Naive B cell (primary cell): Measurements from ENCODE around the gene RTN4R. TPM values are rescaled to one million over a fixed set of nuclear protein-coding genes. Genes with fewer than 3 reads are reported as not detected.
"Not testable (repeated sequence)": the region's sequence is repeated elsewhere in the genome, so short reads cannot be mapped to it uniquely, and the experiment has no call there.

Experiments used
- ATAC-seq, 2 donors: fragments of 150-1000 bp; cut with Tn5 transposase; 2 replicates each; pipeline ENCODE4 v1.10.0; 2021; ENCODE audit warnings: low read depth in 2 of 2, mild to moderate bottlenecking in 2 of 2, moderate library complexity in 2 of 2
- DNase-seq: peaks from one replicate; pipeline ENCODE4 v3.0.0; 2022
- H3K27ac Mint-ChIP-seq, 6 donors: one replicate each; pipeline ENCODE4 v1.8.0; 2020 to 2022; ENCODE audit warnings: mild to moderate bottlenecking in 6 of 6, mixed read lengths in 6 of 6, moderate library complexity in 5 of 6, inconsistent platforms in 2 of 6
- H3K27me3 Mint-ChIP-seq, 3 donors: one replicate each; pipeline ENCODE4 v1.8.0; 2021 to 2022; ENCODE audit warnings: mixed read lengths in 3 of 3, mild to moderate bottlenecking in 1 of 3
- H3K36me3 Mint-ChIP-seq, 2 donors: one replicate each; pipeline ENCODE4 v1.8.0; 2020 to 2022; ENCODE audit warnings: mixed read lengths in 2 of 2, inconsistent platforms in 1 of 2, mild to moderate bottlenecking in 1 of 2
- H3K4me1 Mint-ChIP-seq, 3 donors: one replicate each; pipeline ENCODE4 v1.8.0; 2020 to 2022; ENCODE audit warnings: mixed read lengths in 3 of 3, inconsistent platforms in 1 of 3, mild to moderate bottlenecking in 1 of 3, moderate library complexity in 1 of 3
- H3K4me3 Mint-ChIP-seq, 8 donors: one replicate each; pipeline ENCODE4 v1.8.0; 2020 to 2022; ENCODE audit warnings: mild to moderate bottlenecking in 8 of 8, mixed read lengths in 8 of 8, moderate library complexity in 8 of 8, inconsistent platforms in 2 of 8
- H3K9me3 Mint-ChIP-seq, 7 donors: one replicate each; pipeline ENCODE4 v1.8.0; 2020 to 2022; ENCODE audit warnings: mixed read lengths in 7 of 7, mild to moderate bottlenecking in 5 of 7, inconsistent platforms in 2 of 7, moderate library complexity in 1 of 7
- polyA plus RNA-seq, 6 donors: library from polyadenylated mRNA; unstranded; fragments of 300-500 nt; fragmentation: Illumina TruSeq; gene quantifications; one replicate each; pipeline ENCODE4 v1.2.3, GENCODE V29; 2021; ENCODE audit warnings: low read depth in 6 of 6

RTN4R gene
- polyA plus RNA-seq, 6 donors from 2014 or later, result not detected

DNA sequence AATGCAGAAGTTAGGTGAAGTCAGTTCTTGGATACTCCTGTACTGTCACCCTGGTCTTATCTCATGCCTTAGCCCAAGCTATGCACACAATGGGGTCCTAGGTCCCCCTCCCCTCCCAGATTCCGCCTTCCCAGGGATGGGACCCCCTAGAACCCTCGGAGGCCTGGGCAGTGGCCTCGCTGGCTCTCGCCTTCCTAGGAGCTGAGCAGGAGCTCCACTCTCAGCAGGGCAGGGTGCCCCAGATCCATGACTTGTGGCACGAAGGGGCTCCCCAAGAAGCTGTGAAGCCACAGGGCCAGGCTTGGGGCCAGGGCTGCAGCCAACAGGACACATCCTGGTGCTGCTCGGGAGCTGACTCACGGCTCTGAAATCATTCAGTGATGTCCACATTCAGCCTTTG lies 42.1 kb upstream of the RTN4R start:
- not testable (repeated sequence) for H3K9me3 Mint-ChIP-seq

GRCh38 chr22:20308806-20309650 lies 40.9 kb upstream of the RTN4R start:
- H3K36me3 Mint-ChIP-seq, H3K27me3 Mint-ChIP-seq, H3K27ac Mint-ChIP-seq, H3K9me3 Mint-ChIP-seq, ATAC-seq, H3K4me3 Mint-ChIP-seq, DNase-seq, H3K4me1 Mint-ChIP-seq: not testable (repeated sequence)

More for the DNA sequence above, 42.1 kb upstream of the RTN4R start:
- DNase-seq, H3K36me3 Mint-ChIP-seq, H3K4me1 Mint-ChIP-seq, H3K27me3 Mint-ChIP-seq, ATAC-seq, H3K27ac Mint-ChIP-seq, H3K4me3 Mint-ChIP-seq: not testable (repeated sequence)

DNA sequence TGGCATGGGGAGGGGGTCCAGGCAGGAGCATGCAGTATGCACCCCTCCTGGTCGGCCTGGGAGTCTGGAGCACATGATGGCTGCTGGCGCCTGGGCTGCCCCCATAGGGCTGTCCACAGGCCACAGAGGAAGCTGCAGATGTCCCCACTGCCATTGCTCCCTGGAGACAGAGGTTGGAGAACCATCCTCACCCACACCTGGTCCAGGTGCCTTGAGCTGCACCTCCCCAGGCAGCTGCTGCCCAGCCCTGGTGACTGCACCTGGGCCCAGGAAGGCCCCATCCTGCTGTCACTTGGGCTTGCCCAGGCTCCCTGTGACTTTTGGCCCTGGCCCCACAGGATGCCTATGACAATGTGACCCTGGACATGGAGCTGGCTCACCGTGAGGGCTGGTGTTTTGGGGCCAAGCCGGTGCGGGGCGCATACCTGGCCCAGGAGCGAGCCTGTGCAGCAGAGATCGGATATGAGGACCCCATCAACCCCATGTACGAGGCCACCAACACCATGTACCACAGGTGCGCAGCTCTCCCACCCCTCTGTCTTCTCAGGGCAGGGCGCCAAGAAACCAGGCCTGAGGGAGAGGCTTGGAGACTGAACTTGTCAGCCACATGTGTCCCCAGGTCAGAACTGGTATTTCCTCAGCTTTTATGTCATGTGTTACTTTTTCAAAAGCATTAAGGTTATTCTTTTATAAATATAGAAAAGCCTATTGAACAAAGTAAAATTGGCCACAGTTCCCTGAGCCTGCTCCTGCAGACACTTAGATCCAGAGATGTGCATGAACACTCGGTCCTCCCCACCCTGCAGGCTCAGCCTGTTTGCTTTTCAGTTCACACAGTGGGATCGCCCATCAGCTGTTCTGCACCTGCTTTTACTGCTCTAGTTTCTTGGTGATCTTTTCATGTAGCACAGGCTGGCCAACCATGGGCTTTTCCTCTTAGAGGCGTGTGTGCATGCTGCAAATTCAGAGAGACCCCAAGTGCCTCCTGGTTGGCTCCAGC lies 39.6 kb upstream of the RTN4R start:
- H3K27ac Mint-ChIP-seq, H3K4me3 Mint-ChIP-seq, ATAC-seq, H3K27me3 Mint-ChIP-seq, DNase-seq, H3K4me1 Mint-ChIP-seq, H3K36me3 Mint-ChIP-seq, H3K9me3 Mint-ChIP-seq: not testable (repeated sequence)

DNA sequence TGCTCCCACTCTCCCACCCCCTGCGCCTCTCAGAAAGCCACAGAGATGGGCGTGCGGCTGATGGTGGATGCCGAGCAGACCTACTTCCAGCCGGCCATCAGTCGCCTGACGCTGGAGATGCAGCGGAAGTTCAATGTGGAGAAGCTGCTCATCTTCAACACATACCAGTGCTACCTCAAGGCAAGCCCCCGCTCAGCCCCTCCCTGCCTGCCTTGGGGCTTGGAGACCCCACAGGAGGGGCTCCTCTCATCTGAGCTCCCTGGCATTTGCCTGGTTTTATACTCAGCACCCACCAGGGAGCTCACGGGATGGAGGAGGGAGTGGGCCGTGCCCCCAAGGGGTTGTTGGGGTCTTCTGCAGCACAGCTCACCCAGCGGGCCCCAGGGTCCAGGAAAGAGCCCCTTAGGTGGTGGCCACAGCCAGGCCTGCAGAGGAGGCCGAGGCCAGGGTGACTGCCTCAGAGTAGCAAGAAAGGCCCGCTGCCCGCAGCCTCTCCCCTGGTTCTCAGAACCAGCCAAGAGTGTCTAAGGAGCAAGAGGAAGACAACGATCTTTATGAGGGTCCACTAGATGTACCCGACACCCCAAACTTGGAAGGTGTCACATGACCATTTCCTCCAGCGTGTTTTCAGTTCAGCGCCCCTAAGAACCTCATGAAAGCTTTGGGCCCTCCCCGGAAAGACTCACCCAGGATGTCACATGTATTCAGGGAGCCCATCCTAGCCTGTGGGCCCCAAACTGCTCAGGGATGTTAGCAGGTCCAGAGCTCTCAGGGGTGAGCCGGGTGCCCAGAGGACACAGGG lies 38.7 kb upstream of the RTN4R start:
- H3K4me3 Mint-ChIP-seq, H3K9me3 Mint-ChIP-seq, ATAC-seq, H3K27ac Mint-ChIP-seq, DNase-seq, H3K4me1 Mint-ChIP-seq, H3K36me3 Mint-ChIP-seq: not testable (repeated sequence)
- H3K27me3 Mint-ChIP-seq, result peaks cover 0 to 12% (median 5%) of the 10 kb centered on the region in 3 donors

DNA sequence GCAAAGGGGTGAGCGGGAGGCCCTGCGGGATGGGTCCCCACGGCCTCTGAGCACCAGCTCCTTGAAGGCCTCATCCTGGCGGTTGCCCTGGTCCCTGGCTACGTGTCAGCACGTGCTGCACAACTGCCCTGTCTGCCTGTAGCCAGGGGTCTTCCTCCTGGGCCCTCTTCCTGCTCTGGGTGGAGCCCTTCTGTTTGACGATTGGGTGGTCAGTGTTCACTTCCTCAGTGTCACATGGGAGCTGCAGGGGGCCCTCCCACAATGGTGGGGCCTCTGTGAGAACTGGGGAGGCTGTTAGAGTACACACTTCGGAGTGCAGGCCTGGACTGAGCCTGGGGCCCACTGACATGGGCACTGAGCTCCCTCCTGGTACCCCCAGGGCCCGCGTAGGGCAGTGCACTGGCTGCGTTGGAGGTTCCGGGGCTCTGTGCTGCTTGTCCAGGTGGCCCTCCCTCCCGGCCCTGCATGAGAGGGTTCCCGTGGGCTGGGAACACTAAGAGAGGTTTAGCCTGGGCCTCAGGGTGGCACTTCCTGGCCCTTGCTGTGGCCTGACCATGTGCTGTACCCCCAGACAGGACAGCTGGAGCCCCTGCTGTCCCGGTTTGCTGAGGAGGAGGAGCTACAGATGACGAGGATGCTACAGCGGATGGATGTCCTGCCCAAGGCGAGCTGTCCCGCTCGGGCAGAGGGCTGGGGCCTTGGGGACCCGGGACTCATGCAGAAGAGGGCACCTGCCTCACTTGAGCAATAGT lies 38.0 kb upstream of the RTN4R start:
- Mint-ChIP-seq H3K9me3 (no peaks in the 10 kb centered on the region), H3K27me3 (peaks cover 0 to 12% (median 5%) of the 10 kb centered on the region in 3 donors), H3K36me3 (no peaks in the 10 kb centered on the region), H3K4me3 (no peak overlapping the region), H3K27ac (no peak overlapping the region), H3K4me1 (peaks cover 0 to 1% (median 0%) of the 10 kb centered on the region in 3 donors)
- ATAC-seq (no peak), DNase-seq (no peak)

DNA sequence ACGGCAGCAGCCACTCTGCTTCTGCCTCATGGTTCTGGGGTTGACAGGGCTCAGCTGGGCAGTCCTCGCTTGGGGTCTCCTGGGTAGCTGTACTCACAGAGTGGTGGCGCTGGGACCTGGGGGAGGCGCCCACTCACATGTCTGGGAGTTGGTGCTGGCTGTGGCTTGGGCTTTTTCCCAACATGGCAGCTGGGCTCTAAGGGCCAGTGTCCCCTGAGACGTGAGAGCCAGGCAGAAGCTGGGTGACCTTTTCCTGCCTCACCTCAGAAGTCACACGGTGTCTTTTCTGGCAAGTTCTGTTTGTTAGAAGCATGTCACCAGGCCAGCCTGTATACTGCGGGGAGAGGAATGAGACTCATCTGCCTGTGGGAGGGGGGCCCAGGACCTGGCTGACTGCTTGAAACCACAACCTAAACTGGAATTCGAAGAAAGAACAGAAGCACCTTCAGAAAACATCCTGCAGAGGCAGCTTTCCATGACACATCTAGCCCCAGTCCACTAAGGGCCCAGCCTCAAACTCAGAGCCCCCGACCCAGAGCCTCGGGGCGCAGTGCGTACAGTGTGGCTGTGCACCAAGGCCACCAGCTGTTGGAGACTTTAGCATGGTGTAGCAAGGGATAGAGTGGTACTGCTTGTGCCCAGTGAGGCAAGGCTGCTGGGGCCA lies 37.2 kb upstream of the RTN4R start:
- ATAC-seq, H3K4me3 Mint-ChIP-seq, H3K9me3 Mint-ChIP-seq, H3K4me1 Mint-ChIP-seq, DNase-seq, H3K27ac Mint-ChIP-seq, H3K36me3 Mint-ChIP-seq: not testable (repeated sequence)
- peaks cover 0 to 16% (median 5%) of the 10 kb centered on the region in 3 donors for H3K27me3 Mint-ChIP-seq

DNA sequence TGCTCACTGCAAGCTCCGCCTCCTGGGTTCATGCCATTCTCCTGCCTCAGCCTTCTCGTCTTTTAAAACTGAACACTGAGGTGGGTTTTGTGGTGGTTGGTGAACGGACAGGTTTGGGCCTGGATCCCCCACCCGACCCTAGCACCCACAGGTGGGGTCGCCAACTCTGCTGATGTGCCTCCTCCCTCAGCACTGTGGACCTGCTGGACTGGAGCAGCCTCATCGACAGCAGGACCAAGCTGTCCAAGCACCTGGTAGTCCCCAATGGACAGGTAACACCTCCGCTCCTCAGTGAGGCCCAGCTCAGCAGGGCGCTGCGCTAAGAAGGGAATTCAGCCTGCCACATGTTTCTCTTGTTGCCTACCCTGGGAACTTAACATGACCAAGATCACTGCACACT lies 36.5 kb upstream of the RTN4R start:
- ATAC-seq (no peak), DNase-seq (no peak)
- peaks cover 0 to 11% (median 4%) of the 10 kb centered on the region in 3 donors for H3K4me1 Mint-ChIP-seq
- no peaks in the 10 kb centered on the region for H3K36me3 Mint-ChIP-seq
- H3K27ac Mint-ChIP-seq, result no peak overlapping the region
- H3K4me3 Mint-ChIP-seq, result no peak overlapping the region
- no peaks in the 10 kb centered on the region for H3K9me3 Mint-ChIP-seq
- peaks cover 0 to 16% (median 5%) of the 10 kb centered on the region in 3 donors for H3K27me3 Mint-ChIP-seq

DNA sequence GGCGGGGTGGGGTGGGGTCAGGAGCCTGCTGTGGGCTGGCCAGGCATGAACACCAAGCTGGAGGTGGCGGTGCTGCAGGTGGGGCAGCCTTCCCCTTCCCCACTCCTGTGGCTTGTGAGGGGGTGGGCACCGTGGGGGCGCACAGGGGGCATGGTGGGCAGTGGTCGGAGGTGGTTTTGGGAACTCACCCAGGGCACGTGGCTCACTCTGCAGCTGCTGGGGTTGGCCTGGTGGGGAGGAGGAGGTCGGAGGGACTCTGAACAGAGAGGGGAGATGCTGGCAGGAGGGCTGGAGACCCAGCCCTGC lies 35.1 kb upstream of the RTN4R start:
- H3K27me3 Mint-ChIP-seq, result peaks cover 0 to 16% (median 5%) of the 10 kb centered on the region in 3 donors
- H3K36me3 Mint-ChIP-seq, DNase-seq, H3K27ac Mint-ChIP-seq, ATAC-seq, H3K4me3 Mint-ChIP-seq, H3K9me3 Mint-ChIP-seq: not testable (repeated sequence)
- peaks cover 2 to 11% (median 7%) of the 10 kb centered on the region in 3 donors for H3K4me1 Mint-ChIP-seq

DNA sequence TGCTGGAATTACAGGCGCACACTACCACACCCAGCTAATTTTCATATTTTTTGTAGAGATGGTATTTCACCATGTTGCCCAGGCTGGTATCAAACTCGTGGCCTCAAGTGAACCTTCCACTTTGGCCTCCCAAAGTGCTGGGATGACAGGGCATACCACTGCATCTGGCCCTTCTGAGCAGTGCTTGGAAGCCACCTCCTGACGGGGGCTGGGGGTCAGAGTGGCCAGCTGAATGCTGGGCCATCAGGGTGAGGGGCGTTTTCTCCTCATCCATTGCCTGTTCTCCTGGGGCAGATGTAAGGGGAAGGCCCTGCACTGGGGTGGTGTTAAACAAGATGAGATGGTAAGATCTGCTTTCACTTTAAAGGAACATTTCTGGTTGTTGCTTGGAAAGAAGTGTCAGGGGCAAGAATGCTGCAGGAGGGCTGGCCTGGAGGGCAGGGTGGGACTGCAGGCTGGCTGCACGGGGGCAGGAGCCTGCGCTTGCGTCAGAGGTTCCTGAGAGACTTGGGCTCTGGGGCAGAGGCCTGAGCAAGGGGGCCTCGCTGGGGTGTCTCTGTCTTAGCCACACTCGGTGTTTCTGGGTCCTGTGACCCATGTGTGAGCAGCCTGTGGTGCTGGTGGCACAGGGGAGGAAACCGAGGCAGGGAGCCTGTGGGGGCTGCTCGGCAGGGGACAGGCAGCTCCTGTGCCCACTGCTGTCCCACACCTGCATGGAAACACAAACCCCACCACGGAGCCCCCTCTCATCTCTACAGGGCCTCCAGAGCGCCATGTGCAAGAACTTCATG lies 34.5 kb upstream of the RTN4R start:
- Mint-ChIP-seq H3K27me3 (peaks cover 0 to 16% (median 5%) of the 10 kb centered on the region in 3 donors), H3K4me3 (peak overlapping the region in 1 of 8 donors; percentile 29), H3K36me3 (no peaks in the 10 kb centered on the region), H3K4me1 (peaks cover 6 to 14% (median 11%) of the 10 kb centered on the region in 3 donors), H3K27ac (no peak overlapping the region), H3K9me3 (no peaks in the 10 kb centered on the region)
- DNase-seq (no peak), ATAC-seq (no peak)

DNA sequence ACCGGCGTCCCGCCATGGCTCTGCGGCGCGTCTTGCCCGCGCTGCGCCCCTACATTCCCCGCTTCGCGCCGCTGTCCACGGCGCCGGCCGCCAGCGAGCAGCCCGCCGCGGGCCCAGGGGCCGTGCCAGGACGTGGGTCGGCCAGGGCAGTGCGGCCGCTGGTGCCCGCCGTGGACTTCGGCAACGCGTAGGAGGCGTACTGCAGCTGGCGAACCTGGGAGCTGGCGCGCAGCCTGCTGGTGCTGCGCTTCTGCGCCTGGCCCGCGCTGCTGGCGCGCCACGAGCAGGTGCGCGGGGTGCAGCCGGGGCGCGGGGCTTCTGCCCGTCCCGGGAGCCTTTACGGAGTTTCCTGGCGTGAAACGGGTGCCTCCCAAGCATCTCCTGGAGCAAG lies 31.6 kb upstream of the RTN4R start:
- DNase-seq (no peak), ATAC-seq (peak; percentile 42 to 46)
- H3K4me3 Mint-ChIP-seq, result peak overlapping the region; percentile 60 to 93 (median 86)
- H3K27ac Mint-ChIP-seq, result no peak overlapping the region
- H3K27me3 Mint-ChIP-seq, result peaks cover 0 to 12% (median 5%) of the 10 kb centered on the region in 3 donors
- H3K36me3 Mint-ChIP-seq, result no peaks in the 10 kb centered on the region
- H3K4me1 Mint-ChIP-seq, result peaks cover 6 to 14% (median 11%) of the 10 kb centered on the region in 3 donors
- H3K9me3 Mint-ChIP-seq, result no peaks in the 10 kb centered on the region

- ATAC-seq (peak; percentile 80 to 81), DNase-seq (peak; percentile 80)
- Mint-ChIP-seq H3K27ac (peak overlapping the region in 3 of 6 donors; percentile 47 to 67 (median 49)), H3K9me3 (no peaks in the 10 kb centered on the region), H3K27me3 (peaks cover 0 to 11% (median 5%) of the 10 kb centered on the region in 3 donors), H3K4me3 (peak overlapping the region; percentile 81 to 93 (median 88)), H3K36me3 (no peaks in the 10 kb centered on the region), H3K4me1 (peaks cover 6 to 14% (median 11%) of the 10 kb centered on the region in 3 donors)
Measured at GRCh38 chr22:20298803-20299745, 31.0 kb upstream of the RTN4R start.
